ENCODE measurements around the gene PCDHGA8.

The PCDHGA8 gene

DNA sequence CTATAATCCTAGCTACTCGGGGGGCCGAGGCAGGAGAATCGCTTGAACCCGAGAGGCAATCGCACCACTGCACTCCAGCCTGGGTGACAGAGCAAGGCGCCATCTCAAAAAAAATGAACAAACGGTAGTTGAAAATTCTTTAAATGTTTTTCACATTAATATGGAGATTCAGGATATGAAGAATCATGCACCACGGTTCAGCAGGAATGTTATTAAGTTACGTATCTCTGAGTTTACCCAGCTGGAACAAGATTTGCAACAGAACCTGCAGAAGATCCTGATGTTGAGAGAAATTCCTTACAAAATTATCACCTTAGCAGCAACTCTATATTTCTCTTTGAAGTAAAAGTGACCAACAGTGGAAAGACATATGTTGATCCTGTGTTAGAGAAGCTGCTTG lies 47.9 kb downstream of the PCDHGA8 start:
- Histone ChIP-seq H3K23ac (ENCODE audit: low read length) (no peak overlapping the region), H4K91ac (ENCODE audit: low read depth, low read length) (no peak overlapping the region), H3K4me1 (ENCODE audit: control insufficient read depth in 1 of 2, insufficient read depth in 2 of 2, low read length in 2 of 2) (peaks cover 3 to 5% of the 10 kb centered on the region in 2 experiments), H4K8ac (ENCODE audit: low read depth, low read length) (no peak overlapping the region), H2BK12ac (ENCODE audit: low read length) (no peak overlapping the region), H3K79me1 (ENCODE audit: low read length) (no peaks in the 10 kb centered on the region), H2BK120ac (ENCODE audit: insufficient read depth, low read length, poor library complexity) (no peak overlapping the region), H3K14ac (ENCODE audit: low read length) (no peak overlapping the region), H2AK5ac (ENCODE audit: low read length) (no peak overlapping the region), H3K4ac (ENCODE audit: low read depth, low read length) (no peak overlapping the region), H3K4me3 (ENCODE audit: low read depth, low read length) (no peak overlapping the region), H3K36me3 (ENCODE audit: control insufficient read depth in 1 of 2, insufficient read depth in 2 of 2, low read length in 2 of 2) (peaks cover 8 to 10% of the 10 kb centered on the region in 2 experiments), H3K9me3 (ENCODE audit: insufficient read depth, low read depth, low read length) (peaks cover 3% of the 10 kb centered on the region), H4K12ac (ENCODE audit: low read depth, low read length) (no peak overlapping the region), H3K9ac (ENCODE audit: low read length) (no peak overlapping the region), H3K79me2 (ENCODE audit: control insufficient read depth, insufficient read depth, low read length, poor library complexity) (no peaks in the 10 kb centered on the region), H2BK5ac (ENCODE audit: low read depth, low read length, poor library complexity) (no peak overlapping the region), H3K18ac (ENCODE audit: low read length) (no peak overlapping the region), H3K4me2 (ENCODE audit: low read length) (no peak overlapping the region), H3K27ac (ENCODE audit: low read depth, low read length) (no peak overlapping the region), H3K27me3 (ENCODE audit: insufficient read depth, low read length) (no peaks in the 10 kb centered on the region), H2AFZ (ENCODE audit: insufficient read depth, low read length, poor library complexity) (no peak overlapping the region)
- no CpG with 5 or more reads among the region's 9 CpGs for WGBS (ENCODE audit: extremely low coverage, insufficient coverage, insufficient read length)
- DNase-seq: peak in 1 of 2 donors; percentile 6

DNA sequence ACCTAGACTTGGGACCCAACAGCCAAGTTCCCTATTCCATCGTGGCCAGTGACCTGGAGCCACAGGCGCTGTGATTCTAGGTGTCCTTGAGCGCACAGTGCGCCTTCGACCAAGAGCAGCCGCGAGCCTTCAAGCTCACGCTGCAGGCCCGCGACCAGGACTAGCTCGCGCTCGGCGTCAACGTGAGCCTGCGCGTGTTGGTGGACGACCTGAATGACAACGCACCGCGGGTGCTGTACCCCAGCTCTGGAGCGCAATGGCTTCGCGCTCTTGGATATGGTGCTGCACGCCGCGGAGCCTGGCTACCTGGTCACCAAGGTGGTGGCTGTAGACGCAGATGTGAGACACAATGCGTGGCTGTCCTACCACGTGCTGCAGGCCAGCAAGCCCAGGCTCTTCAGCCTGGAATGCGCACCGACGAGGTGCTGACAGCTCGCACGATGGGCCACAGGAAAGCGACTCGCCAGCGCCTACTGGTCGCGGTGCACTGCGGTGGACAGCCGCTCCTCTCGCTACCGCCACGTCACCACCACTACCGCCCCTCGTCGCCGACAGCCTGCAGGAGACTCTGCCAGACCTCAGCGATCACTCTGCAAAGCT lies 49.2 kb downstream of the PCDHGA8 start:
- WGBS (ENCODE audit: extremely low coverage, insufficient coverage, insufficient read length): no CpG with 5 or more reads among the region's 50 CpGs
- no peak overlapping the region for H4K12ac ChIP-seq (ENCODE audit: low read depth, low read length)
- H2BK5ac ChIP-seq (ENCODE audit: low read depth, low read length, poor library complexity): no peak overlapping the region
- no peak overlapping the region for H3K4ac ChIP-seq (ENCODE audit: low read depth, low read length)
- H3K36me3 ChIP-seq (ENCODE audit: control insufficient read depth in 1 of 2, insufficient read depth in 2 of 2, low read length in 2 of 2): peaks cover 8 to 10% of the 10 kb centered on the region in 2 experiments
- DNase-seq: no peak
- no peak overlapping the region for H2AK5ac ChIP-seq (ENCODE audit: low read length)
- no peaks in the 10 kb centered on the region for H3K79me1 ChIP-seq (ENCODE audit: low read length)
- H3K9me3 ChIP-seq (ENCODE audit: insufficient read depth, low read depth, low read length): peaks cover 3% of the 10 kb centered on the region
- no peak overlapping the region for H3K23ac ChIP-seq (ENCODE audit: low read length)
- no peak overlapping the region for H4K8ac ChIP-seq (ENCODE audit: low read depth, low read length)
- H3K27me3 ChIP-seq (ENCODE audit: insufficient read depth, low read length): no peaks in the 10 kb centered on the region
- H3K9ac ChIP-seq (ENCODE audit: low read length): no peak overlapping the region
- peaks cover 3 to 5% of the 10 kb centered on the region in 2 experiments for H3K4me1 ChIP-seq (ENCODE audit: control insufficient read depth in 1 of 2, insufficient read depth in 2 of 2, low read length in 2 of 2)
- no peak overlapping the region for H2BK120ac ChIP-seq (ENCODE audit: insufficient read depth, low read length, poor library complexity)
- no peaks in the 10 kb centered on the region for H3K79me2 ChIP-seq (ENCODE audit: control insufficient read depth, insufficient read depth, low read length, poor library complexity)
- no peak overlapping the region for H3K4me3 ChIP-seq (ENCODE audit: low read depth, low read length)
- no peak overlapping the region for H3K4me2 ChIP-seq (ENCODE audit: low read length)
- no peak overlapping the region for H3K27ac ChIP-seq (ENCODE audit: low read depth, low read length)
- no peak overlapping the region for H2BK12ac ChIP-seq (ENCODE audit: low read length)
- no peak overlapping the region for H4K91ac ChIP-seq (ENCODE audit: low read depth, low read length)
- H2AFZ ChIP-seq (ENCODE audit: insufficient read depth, low read length, poor library complexity): no peak overlapping the region
- H3K18ac ChIP-seq (ENCODE audit: low read length): no peak overlapping the region
- no peak overlapping the region for H3K14ac ChIP-seq (ENCODE audit: low read length)
